Glomerular visceral epithelial cell (primary cell): Measurements from ENCODE around the gene THBS2.

Source experiments
- DNase-seq: peaks from one replicate; pipeline ENCODE4 v3.0.0-alpha.2; 2016; ENCODE audit errors: extremely low spot score

THBS2 gene

DNA sequence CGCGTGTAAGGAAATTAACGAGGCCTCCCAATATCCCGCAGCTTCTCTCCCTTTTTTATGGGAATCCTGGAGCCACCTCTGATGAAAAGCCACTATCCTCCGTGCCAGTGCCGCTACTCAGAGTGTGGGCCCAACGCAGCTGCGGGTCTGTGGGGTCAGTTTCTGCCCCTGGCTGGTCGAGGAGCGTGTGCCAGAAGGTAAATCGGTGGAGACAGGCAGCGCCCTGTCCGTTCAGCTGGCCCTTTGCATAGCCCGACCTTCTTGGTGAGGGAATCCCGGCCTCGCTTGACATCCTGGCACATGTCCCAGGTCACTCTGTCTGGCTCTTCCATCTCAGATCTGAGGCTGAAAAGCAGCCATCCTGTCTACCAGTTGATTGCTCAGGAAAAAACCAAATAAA is 4.6 kb downstream of the THBS2 start:
- DNase-seq, result no peak

- DNase-seq, result no peak
Measured at GRCh38 chr6:169248521-169248971, 5.1 kb downstream of the THBS2 start.

GRCh38 chr6:169247991-169248390 is 5.7 kb downstream of the THBS2 start:
- DNase-seq, result no peak

GRCh38 chr6:169247419-169247818 is 6.2 kb downstream of the THBS2 start:
- DNase-seq, result no peak

DNA sequence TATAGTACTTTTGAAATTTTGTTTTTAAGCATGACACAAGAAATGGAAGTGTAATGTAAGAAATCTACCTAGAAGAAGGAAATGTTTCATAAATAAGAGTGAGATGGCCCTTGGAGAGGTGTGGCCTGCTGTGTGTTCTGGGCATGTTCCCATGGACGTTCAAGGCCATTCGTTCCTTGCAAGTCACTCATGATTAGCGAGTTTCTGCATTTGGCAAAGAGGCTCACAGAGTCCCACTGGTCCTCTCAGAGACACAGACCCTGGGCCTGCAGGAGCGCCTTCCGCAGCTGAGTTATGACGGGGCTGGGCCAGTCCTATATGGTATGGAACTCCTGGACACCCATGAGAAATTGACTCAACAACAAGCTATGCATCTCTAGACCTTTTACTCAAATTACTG is 7.2 kb downstream of the THBS2 start:
- DNase-seq, result no peak

DNA sequence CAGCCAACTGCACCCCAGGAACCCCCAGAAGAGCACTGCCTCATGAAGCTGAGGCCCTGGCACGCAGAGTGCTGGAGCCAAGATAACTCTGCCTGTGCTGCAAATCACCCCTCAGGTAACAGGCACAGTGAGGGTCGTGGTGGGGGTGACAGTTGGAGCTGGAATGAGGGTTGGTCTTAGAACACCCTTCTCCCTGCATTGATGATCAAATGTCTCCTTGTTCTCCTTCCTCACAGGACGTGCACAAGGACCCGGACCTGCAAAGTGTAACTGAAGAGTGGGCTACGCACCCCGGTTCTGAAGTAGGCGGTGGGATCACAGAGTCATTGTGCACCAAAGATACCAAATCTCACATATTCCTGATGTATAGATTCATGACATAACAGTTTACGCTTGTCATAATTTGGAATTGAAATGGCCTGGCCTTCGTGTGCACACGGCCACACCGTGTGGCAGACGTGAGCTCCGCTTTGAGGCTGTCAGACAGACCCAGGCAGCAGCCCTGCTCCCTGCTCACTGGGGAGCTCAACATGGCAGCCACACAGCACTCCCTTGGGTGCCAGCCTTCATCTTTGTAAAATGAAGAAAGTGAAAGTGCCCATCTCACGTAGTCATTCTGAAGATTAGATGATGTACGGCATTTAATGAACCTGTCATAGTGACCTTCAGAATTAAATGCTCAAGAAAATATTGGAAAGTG is 8.8 kb downstream of the THBS2 start:
- DNase-seq, result no peak

DNA sequence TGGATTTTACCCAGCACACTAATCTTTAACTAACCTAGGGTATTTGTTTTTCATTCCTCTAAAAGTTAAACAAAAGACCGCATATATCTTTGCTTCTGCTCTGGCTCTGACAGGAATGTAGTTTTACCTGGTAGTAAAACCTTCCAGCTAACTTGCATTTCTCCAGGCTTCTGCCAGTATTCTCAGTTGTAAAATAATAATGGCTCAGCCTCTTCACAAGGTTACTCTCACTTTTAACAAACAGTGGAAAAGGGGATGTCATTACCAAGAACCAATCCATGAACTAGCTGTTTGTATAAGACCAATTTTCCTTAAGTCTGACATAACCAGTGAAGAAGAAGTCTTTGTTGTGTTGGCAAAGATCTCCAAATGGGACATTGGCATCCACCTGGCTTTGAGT is 10.0 kb downstream of the THBS2 start:
- DNase-seq, result no peak

DNA sequence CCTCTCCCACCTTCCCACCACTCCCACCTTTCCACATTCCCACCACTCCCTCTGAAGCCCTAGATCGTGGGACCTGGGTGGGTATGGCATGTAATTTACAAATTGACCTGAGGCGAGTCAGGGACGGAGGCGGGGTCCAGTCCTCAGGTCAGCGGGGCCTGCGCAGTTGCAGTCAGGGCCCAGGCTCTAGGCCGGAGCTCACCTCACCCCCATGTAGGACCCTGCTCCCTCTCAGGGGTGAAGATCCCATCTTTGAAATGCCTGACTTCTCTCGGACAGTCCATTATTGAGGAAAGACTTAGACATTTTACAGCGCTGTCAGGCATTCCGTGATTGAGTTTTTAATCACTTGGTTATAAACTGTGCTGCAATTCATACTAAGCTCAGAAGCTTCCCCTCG is 10.5 kb downstream of the THBS2 start:
- DNase-seq, result no peak

GRCh38 chr6:169241688-169242350 is 11.8 kb downstream of the THBS2 start:
- DNase-seq, result no peak

- no peak for DNase-seq
Measured at GRCh38 chr6:169240591-169241390, 12.9 kb downstream of the THBS2 start.

- no peak for DNase-seq
Measured at GRCh38 chr6:169240125-169240524, 13.5 kb downstream of the THBS2 start.

- DNase-seq, result no peak
Measured at GRCh38 chr6:169239181-169239580, 14.5 kb downstream of the THBS2 start.

- DNase-seq, result no peak
Measured at GRCh38 chr6:169238766-169239165, 14.9 kb downstream of the THBS2 start.

DNA sequence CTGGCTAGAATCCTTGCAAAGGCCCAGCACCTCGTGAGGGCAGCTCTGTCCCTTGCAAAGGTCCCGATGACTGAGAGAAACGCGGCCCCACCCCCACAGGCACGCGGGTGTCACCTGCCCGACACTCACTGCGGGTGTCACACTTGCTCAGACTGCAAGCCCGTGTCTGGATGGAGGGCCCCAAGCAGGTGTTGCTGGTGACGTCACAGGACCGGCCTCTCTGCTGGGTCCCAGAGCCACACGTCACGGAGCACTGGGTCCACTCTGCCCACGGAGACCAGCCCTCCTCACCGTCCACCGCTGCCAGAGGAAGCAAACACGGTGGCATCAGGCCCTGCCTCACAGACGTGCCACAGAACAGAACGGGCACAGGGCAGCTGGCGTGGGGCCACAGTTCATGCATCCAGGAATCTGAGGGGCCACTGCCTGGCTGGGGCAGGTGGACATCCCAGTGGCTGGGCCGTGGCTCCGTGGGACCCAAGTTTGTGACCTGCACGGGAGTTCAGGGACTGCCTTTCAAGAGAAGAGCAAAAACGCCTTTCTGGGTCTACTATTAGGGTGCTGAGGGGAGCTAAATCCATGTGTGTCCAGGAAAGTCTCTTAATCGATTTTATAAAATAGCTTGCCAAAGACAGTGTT is 16.0 kb downstream of the THBS2 start:
- no peak for DNase-seq

DNA sequence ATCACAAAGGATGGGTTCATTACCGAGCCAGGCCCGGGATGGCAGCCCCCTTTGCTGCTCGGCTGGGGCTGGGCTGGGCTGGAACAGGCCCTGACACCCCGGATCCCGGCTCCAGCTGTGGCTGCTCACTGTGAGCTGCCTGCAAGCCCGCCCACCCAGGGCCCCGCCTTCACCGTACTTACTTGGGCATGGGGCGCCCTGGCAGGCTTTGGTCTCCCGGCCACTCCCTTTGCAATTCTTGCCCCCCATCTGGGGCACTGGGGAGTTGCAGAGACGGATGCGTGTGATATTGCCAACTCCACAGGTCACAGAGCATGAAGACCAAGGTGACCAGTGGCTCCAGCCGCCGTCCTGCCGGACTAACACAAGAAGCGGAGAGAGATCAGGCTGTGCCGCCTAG is 16.7 kb downstream of the THBS2 start:
- no peak for DNase-seq

- no peak for DNase-seq
Measured at GRCh38 chr6:169236545-169236944, 17.1 kb downstream of the THBS2 start.

GRCh38 chr6:169235286-169235685 is 18.4 kb downstream of the THBS2 start:
- no peak for DNase-seq

DNA sequence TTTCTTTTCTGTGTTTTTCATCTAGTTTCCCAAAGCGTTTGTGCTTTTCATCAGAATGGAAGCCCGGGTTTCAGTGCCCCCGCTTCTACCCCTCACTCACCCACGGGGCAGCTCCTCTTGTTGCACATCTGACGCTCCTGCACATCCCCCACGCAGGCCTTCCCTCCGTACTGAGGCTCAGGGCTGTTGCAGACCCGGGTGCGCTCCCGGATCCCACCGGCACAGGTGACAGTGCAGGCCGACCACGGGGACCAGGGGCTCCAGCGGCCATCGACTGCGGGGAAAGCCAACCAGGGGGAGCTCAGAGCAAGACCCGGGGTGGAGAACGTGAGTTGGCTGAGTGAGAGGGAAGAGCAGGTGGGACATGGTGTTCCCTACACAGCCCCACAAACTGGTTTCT is 19.0 kb downstream of the THBS2 start:
- no peak for DNase-seq

DNA sequence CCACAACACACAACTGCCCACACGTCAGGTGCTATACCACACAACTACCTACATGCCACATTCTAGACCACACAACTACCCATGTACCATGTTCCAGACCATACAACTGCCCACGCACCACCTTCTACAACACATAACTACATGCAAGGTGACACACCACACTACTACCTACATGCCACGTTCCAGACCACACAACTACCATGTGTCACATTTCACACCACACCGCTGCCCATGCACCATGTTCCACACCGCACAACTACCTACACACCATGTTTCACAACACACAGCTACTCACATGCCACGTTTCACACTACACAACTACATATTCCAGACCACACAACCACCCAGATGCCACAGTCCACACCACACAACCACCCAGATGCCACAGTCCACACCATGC is 19.8 kb downstream of the THBS2 start:
- no peak for DNase-seq

DNA sequence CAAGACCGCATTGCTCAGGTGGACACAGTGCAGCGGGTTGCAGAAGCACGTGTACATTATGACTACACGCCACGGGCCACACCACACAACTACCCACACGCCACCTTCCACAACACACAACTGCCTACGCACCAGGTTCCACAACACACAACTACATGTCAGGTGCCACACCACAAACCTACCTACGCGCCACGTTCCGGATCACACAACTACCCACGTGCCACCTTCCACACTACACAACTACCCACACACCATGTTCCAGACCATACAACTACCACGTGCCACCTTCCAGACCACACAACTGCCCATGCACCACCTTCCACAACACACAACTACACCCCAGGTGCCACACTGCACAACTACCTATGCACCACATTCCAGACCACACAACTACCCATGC is 20.5 kb downstream of the THBS2 start:
- DNase-seq, result no peak

- no peak for DNase-seq
Measured at GRCh38 chr6:169232507-169232931, 21.1 kb downstream of the THBS2 start.

DNA sequence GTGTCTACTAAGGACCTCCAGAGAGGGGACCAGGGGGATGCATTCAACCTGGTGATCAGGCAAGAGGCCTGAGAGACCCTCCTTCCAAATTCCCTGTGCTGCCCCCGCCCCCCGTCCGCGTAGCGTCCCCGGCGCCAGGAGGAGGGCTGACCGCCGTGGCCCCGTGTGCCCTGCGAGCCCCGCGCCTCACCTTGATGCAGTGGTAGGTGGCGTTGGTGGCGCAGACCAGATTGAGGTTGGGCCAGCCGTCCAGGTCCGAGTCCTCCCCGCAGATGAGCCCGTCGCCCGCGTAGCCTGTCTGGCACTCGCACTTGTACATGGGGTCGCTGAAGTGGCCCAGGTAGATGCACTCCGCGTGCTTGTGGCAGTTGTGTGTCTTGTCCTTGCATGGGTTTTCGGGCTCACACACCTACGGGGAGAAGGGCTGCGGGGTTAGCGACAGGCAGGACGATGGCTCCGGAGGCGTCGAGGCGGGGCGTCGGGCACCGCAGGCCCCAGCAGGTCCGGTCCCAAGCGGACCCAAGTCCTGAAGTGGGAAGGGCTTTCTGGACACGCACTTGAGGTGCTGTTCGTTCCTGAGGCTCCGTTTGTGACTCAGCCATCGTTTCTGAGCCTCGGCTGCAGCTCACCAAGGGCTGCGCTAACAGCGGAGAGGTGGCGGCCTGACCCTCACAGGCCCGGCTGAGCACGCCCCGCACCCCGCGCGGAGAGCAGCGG is 21.7 kb downstream of the THBS2 start:
- DNase-seq, result no peak
